HCT116 (cell line): ENCODE data around the gene ESYT3. TPM values are rescaled to one million over a fixed set of nuclear protein-coding genes. Genes with fewer than 3 reads are reported as not detected.

Experiments
- ATAC-seq: fragments of 200-7000 bp; cut with Tn5 transposase; 2 replicates; pipeline ENCODE4 v1.9.1; 2020; ENCODE audit warnings: mild to moderate bottlenecking, moderate library complexity
- BruUV-seq: library from RNA; stranded (reverse); fragments of 400-500 nt; replicated peaks from 2 replicates; lab custom pipeline; 2021; lab: Mats Ljungman, UMichigan
- CTCF ChIA-PET: fragments of 300-600 bp; sonication (Branson Sonifier 250); formaldehyde crosslinking; loops from one replicate; lab custom pipeline; 2021; ENCODE audit warnings: antibody characterized with exemption; lab: Charles Lee
- POLR2A ChIA-PET: fragments of 300-600, 350-600 bp; sonication (Branson Sonifier 250); formaldehyde crosslinking; loops from one replicate; lab custom pipeline; 2021; ENCODE audit warnings: antibody characterized with exemption; lab: Charles Lee
- RAD21 ChIA-PET, 2 experiments: fragments of 300-600 bp; sonication (Branson Sonifier 250); formaldehyde crosslinking; loops; one replicate each; lab custom pipeline; 2023; ENCODE audit warnings: low total read pairs in 2 of 2; ENCODE audit not compliant: uncharacterized antibody in 2 of 2, unreplicated experiment in 2 of 2, low non-redundant PET in 1 of 2; lab: Charles Lee
- DNase-seq: peaks from one replicate; pipeline ENCODE4 v3.0.0-alpha.2; 2010; ENCODE audit warnings: low read depth, low spot score
- H2AFZ ChIP-seq: fragments of 200-600 bp; shearing (Covaris generic), sonication (generic); 2 replicates; pipeline ENCODE4 v1.6.1; 2017; ENCODE audit warnings: low read depth, mixed run types, mixed read lengths, antibody characterized with exemption, low read length; ENCODE audit not compliant: poor library complexity, severe bottlenecking
- H3K27ac ChIP-seq: 2 replicates; pipeline ENCODE4 v1.5.1; 2012; ENCODE audit warnings: low read depth, low read length
- H3K27me3 ChIP-seq: fragments of 200-600 bp; sonication (generic); 2 replicates; pipeline ENCODE4 v1.6.1; 2016; ENCODE audit warnings: mixed run types, low read length, mixed read lengths; ENCODE audit not compliant: insufficient read depth
- H3K36me3 ChIP-seq, 2 experiments: fragments of 200-500 bp in 1 of 2; fragments of 200-600 bp in 1 of 2; sonication (Bioruptor generic) in 1 of 2; sonication (generic) in 1 of 2; 2 replicates each; pipeline versions ENCODE4 v1.5.1 to v1.6.1; 2014 to 2016; ENCODE audit warnings: low read length in 2 of 2, inconsistent platforms in 1 of 2, mixed read lengths in 1 of 2, mixed run types in 1 of 2; ENCODE audit not compliant: insufficient read depth in 2 of 2, control insufficient read depth in 1 of 2
- H3K4me1 ChIP-seq, 2 experiments: fragments of 200-600 bp in 1 of 2; sonication (generic) in 1 of 2; 2 replicates each; pipeline versions ENCODE4 v1.5.1 to v1.6.1; 2012 to 2017; ENCODE audit warnings: low read length in 2 of 2, inconsistent platforms in 1 of 2, mild to moderate bottlenecking in 1 of 2, mixed read lengths in 1 of 2, mixed run types in 1 of 2, moderate library complexity in 1 of 2; ENCODE audit not compliant: insufficient read depth in 2 of 2, control insufficient read depth in 1 of 2
- H3K4me2 ChIP-seq: fragments of 200-600 bp; sonication (generic); 2 replicates; pipeline ENCODE4 v1.6.1; 2017; ENCODE audit warnings: mixed run types, low read length, mixed read lengths
- H3K4me3 ChIP-seq, 2 experiments: fragments of 200-600 bp in 1 of 2; sonication (generic) in 1 of 2; replicated peaks in 1 of 2; 2 replicates each; pipeline ENCODE4 v1.5.1; 2011 to 2016; ENCODE audit warnings: low read length in 2 of 2, control low read depth in 1 of 2, low read depth in 1 of 2, mild to moderate bottlenecking in 1 of 2, mixed read lengths in 1 of 2, mixed run types in 1 of 2
- H3K79me2 ChIP-seq: fragments of 200-600 bp; sonication (generic); 2 replicates; pipeline ENCODE4 v1.6.1; 2017; ENCODE audit warnings: mild to moderate bottlenecking, mixed run types, low read length, moderate library complexity, mixed read lengths; ENCODE audit not compliant: insufficient read depth
- H3K9ac ChIP-seq: fragments of 200-600 bp; sonication (generic); 2 replicates; pipeline ENCODE4 v1.6.1; 2016; ENCODE audit warnings: low read length, mixed read lengths
- H3K9me2 ChIP-seq: fragments of 200-600 bp; sonication (generic), shearing (Covaris generic); 2 replicates; pipeline ENCODE4 v1.6.1; 2017; ENCODE audit warnings: mixed run types, mild to moderate bottlenecking, moderate library complexity; ENCODE audit not compliant: insufficient read depth
- H3K9me3 ChIP-seq, 2 experiments: fragments of 200-500 bp in 1 of 2; fragments of 200-600 bp in 1 of 2; sonication (Bioruptor generic) in 1 of 2; sonication (generic) in 1 of 2; 2 replicates each; pipeline ENCODE4 v1.6.1; 2014 to 2017; ENCODE audit warnings: low read length in 2 of 2, mixed read lengths in 2 of 2, inconsistent platforms in 1 of 2, low read depth in 1 of 2, mild to moderate bottlenecking in 1 of 2, mixed run types in 1 of 2, moderate library complexity in 1 of 2; ENCODE audit not compliant: control insufficient read depth in 1 of 2, insufficient read depth in 1 of 2
- H4K20me1 ChIP-seq: fragments of 200-600 bp; sonication (generic), shearing (Covaris generic); 2 replicates; pipeline ENCODE4 v1.6.1; 2017; ENCODE audit warnings: mixed run types, mild to moderate bottlenecking, moderate library complexity; ENCODE audit not compliant: insufficient read depth
- EZH2phosphoT487 ChIP-seq: fragments of 200-600 bp; IDR thresholded peaks from 2 replicates; pipeline ENCODE4 v1.6.1; 2018; ENCODE audit warnings: antibody characterized with exemption, borderline replicate concordance
- FOSL1 ChIP-seq: IDR thresholded peaks from 2 replicates; pipeline ENCODE4 v1.6.1; 2012; ENCODE audit warnings: low read depth
- JUND ChIP-seq: IDR thresholded peaks from 2 replicates; pipeline ENCODE4 v1.6.1; 2012
- POLR2A ChIP-seq: IDR thresholded peaks from 2 replicates; pipeline ENCODE4 v1.7.0; 2011; ENCODE audit warnings: borderline replicate concordance; ENCODE audit not compliant: insufficient read depth, insufficient read length; ENCODE audit errors: extremely low read depth
- RAD21 ChIP-seq: IDR thresholded peaks from 2 replicates; pipeline ENCODE4 v1.6.1; 2012; ENCODE audit warnings: low read depth, mild to moderate bottlenecking
- SRF ChIP-seq: IDR thresholded peaks from 2 replicates; pipeline ENCODE4 v1.6.1; 2012; ENCODE audit warnings: low read depth
- ZBTB33 ChIP-seq: IDR thresholded peaks from 2 replicates; pipeline ENCODE4 v1.6.1; 2011; ENCODE audit warnings: mild to moderate bottlenecking, low read length, moderate library complexity; ENCODE audit not compliant: insufficient replicate concordance; ENCODE audit errors: extremely low read depth
- intact Hi-C: fragments of 100-400 bp; cut with micrococcal nuclease; formaldehyde crosslinking; loops from 2 replicates; pipeline ENCODE4 v1.10.0; 2022
- total RNA-seq: library from RNA; stranded (reverse); gene quantifications from one replicate; pipeline ENCODE4 v1.2.1, GENCODE V29; 2021; ENCODE audit not compliant: unreplicated experiment
- TF ChIP-seq, protein P1 (sequence below): IDR thresholded peaks from 2 replicates; pipeline ENCODE4 v1.6.1; 2012; ENCODE audit warnings: low read depth

The ESYT3 gene
- total RNA-seq, 1 experiment from 2014 or later, result 0.05 TPM

- Histone ChIP-seq H3K4me2 (no peak overlapping the region), H2AFZ (no peak overlapping the region), H3K9me2 (no peaks in the 10 kb centered on the region), H3K27me3 (no peaks in the 10 kb centered on the region), H4K20me1 (no peaks in the 10 kb centered on the region), H3K79me2 (no peaks in the 10 kb centered on the region), H3K36me3 (no peaks in the 10 kb centered on the region), H3K4me1 (peaks cover 0 to 5% of the 10 kb centered on the region in 2 experiments; a peak in 1 of 4 replicates), H3K4me3 (no peak overlapping the region), H3K9me3 (no peaks in the 10 kb centered on the region), H3K9ac (no peak overlapping the region), H3K27ac (no peak overlapping the region)
- TF ChIP-seq SRF (no peak), FOSL1 (no peak), JUND (no peak), ZBTB33 (no peak), EZH2phosphoT487 (no peak), POLR2A (no peak), RAD21 (no peak)
- TF ChIP-seq, protein P1, sequence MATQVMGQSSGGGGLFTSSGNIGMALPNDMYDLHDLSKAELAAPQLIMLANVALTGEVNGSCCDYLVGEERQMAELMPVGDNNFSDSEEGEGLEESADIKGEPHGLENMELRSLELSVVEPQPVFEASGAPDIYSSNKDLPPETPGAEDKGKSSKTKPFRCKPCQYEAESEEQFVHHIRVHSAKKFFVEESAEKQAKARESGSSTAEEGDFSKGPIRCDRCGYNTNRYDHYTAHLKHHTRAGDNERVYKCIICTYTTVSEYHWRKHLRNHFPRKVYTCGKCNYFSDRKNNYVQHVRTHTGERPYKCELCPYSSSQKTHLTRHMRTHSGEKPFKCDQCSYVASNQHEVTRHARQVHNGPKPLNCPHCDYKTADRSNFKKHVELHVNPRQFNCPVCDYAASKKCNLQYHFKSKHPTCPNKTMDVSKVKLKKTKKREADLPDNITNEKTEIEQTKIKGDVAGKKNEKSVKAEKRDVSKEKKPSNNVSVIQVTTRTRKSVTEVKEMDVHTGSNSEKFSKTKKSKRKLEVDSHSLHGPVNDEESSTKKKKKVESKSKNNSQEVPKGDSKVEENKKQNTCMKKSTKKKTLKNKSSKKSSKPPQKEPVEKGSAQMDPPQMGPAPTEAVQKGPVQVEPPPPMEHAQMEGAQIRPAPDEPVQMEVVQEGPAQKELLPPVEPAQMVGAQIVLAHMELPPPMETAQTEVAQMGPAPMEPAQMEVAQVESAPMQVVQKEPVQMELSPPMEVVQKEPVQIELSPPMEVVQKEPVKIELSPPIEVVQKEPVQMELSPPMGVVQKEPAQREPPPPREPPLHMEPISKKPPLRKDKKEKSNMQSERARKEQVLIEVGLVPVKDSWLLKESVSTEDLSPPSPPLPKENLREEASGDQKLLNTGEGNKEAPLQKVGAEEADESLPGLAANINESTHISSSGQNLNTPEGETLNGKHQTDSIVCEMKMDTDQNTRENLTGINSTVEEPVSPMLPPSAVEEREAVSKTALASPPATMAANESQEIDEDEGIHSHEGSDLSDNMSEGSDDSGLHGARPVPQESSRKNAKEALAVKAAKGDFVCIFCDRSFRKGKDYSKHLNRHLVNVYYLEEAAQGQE, result no peak
- CTCF ChIA-PET, result no interaction called here
- DNase-seq (no peak), ATAC-seq (no peak)
- intact Hi-C loops, result no loop called here
- POLR2A ChIA-PET, result no interaction called here
- RAD21 ChIA-PET, result no interaction called here
- no TSS peak for BruUV-seq
Measured at GRCh38 chr3:138451595-138452162, 17.3 kb downstream of the ESYT3 start.
